Measurements from ENCODE around the gene SIX5.

Gene SIX5

GRCh38 chr19:45809643-45810159 is 40.6 kb upstream of the SIX5 start:
- TF ChIP-seq REST (IDR thresholded peaks at IDR 0.05; ENCODE audit: insufficient read depth in 1 of 2, low read depth in 2 of 2, low read length in 2 of 2) (no peak), TAF1 (IDR thresholded peaks at IDR 0.05; ENCODE audit: borderline replicate concordance, insufficient read depth, low read length) (no peak), FOXP2 (optimal IDR thresholded peaks at IDR 0.05; ENCODE audit: borderline replicate concordance, extremely low read depth, extremely low read length, insufficient read depth) (no peak), SIN3A (IDR thresholded peaks at IDR 0.05; ENCODE audit: borderline replicate concordance, insufficient read depth, low read length) (no peak), POLR2AphosphoS5 (IDR thresholded peaks at IDR 0.05; ENCODE audit: low read depth, low read length) (no peak)

GRCh38 chr19:45805719-45806118 is 36.7 kb upstream of the SIX5 start:
- no peak for TF ChIP-seq REST (IDR thresholded peaks at IDR 0.05; ENCODE audit: insufficient read depth in 1 of 2, low read depth in 2 of 2, low read length in 2 of 2)

GRCh38 chr19:45804959-45805230 is 35.8 kb upstream of the SIX5 start:
- no peak for TF ChIP-seq TAF1 (IDR thresholded peaks at IDR 0.05; ENCODE audit: borderline replicate concordance, insufficient read depth, low read length)
- TF ChIP-seq REST (IDR thresholded peaks at IDR 0.05; ENCODE audit: insufficient read depth in 1 of 2, low read depth in 2 of 2, low read length in 2 of 2) = no peak
- TF ChIP-seq SIN3A (IDR thresholded peaks at IDR 0.05; ENCODE audit: borderline replicate concordance, insufficient read depth, low read length) = no peak
- no peak for TF ChIP-seq POLR2AphosphoS5 (IDR thresholded peaks at IDR 0.05; ENCODE audit: low read depth, low read length)
- no peak for TF ChIP-seq FOXP2 (optimal IDR thresholded peaks at IDR 0.05; ENCODE audit: borderline replicate concordance, extremely low read depth, extremely low read length, insufficient read depth)

DNA sequence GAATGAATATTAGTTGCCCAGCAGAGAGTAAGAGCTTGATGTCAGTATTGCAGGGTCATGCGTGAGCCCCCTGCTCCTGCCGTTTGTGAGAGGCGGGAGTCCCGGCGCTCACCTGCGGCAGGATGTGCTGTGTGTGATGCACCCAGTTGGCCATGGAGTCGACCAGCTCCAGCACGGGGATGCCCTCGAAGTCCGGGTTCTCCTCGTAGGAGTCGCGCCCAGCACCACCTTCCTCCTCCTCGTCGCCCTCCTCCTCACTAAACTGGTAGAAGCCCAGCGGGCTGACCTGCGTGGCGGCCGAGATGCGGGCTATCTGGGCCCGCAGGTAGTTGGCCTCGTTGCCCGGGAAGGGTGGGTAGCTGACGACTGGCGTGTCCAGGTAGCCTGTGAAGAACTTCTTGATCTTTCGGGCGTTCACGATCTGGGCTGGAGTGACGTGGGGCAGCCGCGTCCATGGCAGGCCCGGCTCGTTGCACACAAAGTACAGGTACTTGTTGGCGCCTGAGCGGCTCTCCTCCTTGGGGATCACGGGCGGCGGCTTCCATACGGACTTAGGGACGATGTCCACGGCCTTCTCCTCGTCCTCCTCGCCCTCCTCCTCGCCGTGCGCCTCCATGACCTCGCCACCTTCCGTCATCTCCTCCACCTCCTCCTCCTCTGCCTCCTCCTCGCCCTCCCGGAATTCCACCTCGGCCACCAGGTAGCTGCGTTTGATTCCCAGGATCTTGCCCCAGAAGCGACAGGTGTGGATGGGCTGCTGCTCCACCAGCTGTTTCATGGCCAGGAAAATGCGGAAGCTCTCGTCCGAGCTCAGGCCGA is 35.3 kb upstream of the SIX5 start:
- TF ChIP-seq TAF1 (IDR thresholded peaks at IDR 0.05; ENCODE audit: borderline replicate concordance, insufficient read depth, low read length) = no peak
- TF ChIP-seq FOXP2 (optimal IDR thresholded peaks at IDR 0.05; ENCODE audit: borderline replicate concordance, extremely low read depth, extremely low read length, insufficient read depth) = no peak

DNA sequence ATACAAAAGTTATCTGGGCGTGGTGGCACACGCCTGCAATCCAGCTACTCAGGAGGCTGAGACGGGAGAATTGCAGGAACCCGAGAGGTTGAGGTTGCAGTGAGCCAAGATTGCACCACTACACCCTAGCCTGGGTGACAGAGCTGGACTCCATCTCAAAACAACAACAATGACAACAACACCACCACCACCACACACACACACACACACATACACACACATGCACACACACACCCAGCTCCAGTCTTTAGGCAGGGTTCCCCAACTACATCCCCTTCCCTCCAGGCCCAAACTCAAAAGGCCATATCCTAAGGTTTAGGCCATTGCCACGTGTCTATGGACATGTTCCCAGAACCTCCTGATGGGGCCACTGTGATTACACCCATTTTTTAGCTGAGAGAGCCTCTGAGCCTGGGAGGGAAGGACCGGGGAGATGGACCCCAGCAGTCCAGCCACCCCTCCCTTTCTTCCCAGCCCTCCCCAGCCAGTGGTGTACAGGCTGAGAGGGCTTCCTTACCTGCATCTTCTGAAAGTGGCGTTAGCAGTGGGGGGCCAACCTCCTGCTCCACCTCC is 32.6 kb upstream of the SIX5 start:
- no peak for TF ChIP-seq REST (IDR thresholded peaks at IDR 0.05; ENCODE audit: insufficient read depth in 1 of 2, low read depth in 2 of 2, low read length in 2 of 2)
- TF ChIP-seq TAF1 (IDR thresholded peaks at IDR 0.05; ENCODE audit: borderline replicate concordance, insufficient read depth, low read length) = no peak
